Measurements from ENCODE around the gene FAM149A.

- TF ChIP-seq EZH2phosphoT487 (IDR thresholded peaks at IDR 0.05; ENCODE audit: borderline replicate concordance) (no peak), CTCF (conservative IDR thresholded peaks at IDR 0.05; ENCODE audit: low read length) (no peak)
These were observed 25.4 kb upstream of the FAM149A start for GRCh38 chr4:186078981-186079638.

Data from Loucy (cell line).